NT2/D1 (cell line): ENCODE results near the gene FBXL19.

Experiments
- SUZ12 ChIP-seq: IDR thresholded peaks from 2 replicates; pipeline ENCODE4 v1.6.1; 2011; ENCODE audit not compliant: insufficient read length, insufficient read depth; ENCODE audit errors: extremely low read depth
- YY1 ChIP-seq: IDR thresholded peaks from 2 replicates; pipeline ENCODE4 v1.6.1; 2011; ENCODE audit not compliant: insufficient read length, insufficient read depth

DNA sequence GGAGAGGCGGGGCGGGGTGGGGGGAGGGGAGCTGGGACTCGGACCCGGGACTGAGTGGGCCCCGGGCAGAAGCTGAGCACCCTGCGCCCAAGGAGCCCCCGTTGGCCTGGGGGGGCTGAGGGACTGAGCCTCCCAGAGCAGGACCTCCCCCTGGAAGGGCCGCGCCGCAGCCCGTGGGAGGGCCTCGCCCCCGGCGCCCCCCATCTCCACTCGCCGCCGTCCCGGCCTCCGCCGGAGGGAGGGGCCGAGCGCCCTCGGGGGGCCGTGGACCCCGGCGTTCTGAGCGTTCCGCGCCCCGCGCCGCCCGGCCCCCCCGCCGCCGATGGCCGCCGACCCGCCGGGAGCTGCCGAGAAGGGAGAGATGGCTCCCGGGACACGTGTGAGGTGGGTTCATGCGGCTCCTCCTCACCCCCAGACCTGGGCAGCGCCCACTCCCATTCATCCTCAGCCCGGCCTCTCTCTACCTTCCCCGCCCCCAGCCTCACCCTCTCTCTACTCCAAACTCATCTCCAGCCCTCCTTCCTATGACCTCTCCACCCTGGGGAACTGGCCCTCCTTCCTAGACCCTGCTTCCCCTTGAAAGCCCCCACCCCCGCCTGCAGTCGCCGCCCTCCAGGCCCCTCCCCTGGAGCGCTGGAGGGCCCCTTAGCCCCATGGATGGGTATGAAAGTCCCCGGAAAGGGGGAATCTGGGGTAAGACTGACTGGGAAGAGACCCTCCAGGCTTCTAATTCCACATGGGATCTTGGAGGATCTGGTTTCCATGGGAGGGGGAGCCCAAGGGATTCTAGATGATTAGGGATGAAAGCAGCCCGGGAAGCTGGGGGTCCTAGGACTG lies 922 bp downstream of the FBXL19 start:
- no peak for TF ChIP-seq YY1
- TF ChIP-seq SUZ12, result no peak
